Muscle of leg (tissue), 11 donors: ENCODE data around the gene EIF4E2. TPM values are rescaled to one million over a fixed set of nuclear protein-coding genes. Genes with fewer than 3 reads are reported as not detected.
"Not testable (repeated sequence)": the region's sequence is repeated elsewhere in the genome, so short reads cannot be mapped to it uniquely, and the experiment has no call there.

Experiments used
- DNase-seq: peaks from one replicate; pipeline ENCODE4 v3.0.0; 2013
- H3K27ac ChIP-seq: one replicate; pipeline ENCODE4 v1.5.1; 2013; ENCODE audit warnings: mild to moderate bottlenecking, low read length, control low read depth
- H3K27me3 ChIP-seq: one replicate; pipeline ENCODE4 v1.6.1; 2013; ENCODE audit warnings: low read length; ENCODE audit not compliant: control insufficient read depth, insufficient read depth
- H3K36me3 ChIP-seq: one replicate; pipeline ENCODE4 v1.6.1; 2013; ENCODE audit warnings: low read length; ENCODE audit not compliant: control insufficient read depth, insufficient read depth
- H3K4me1 ChIP-seq: one replicate; pipeline ENCODE4 v1.6.1; 2013; ENCODE audit warnings: low read length; ENCODE audit not compliant: control insufficient read depth, insufficient read depth
- H3K4me3 ChIP-seq: one replicate; pipeline ENCODE4 v1.5.1; 2013; ENCODE audit warnings: low read length, control low read depth
- H3K9me3 ChIP-seq: replicated peaks from 2 replicates; pipeline ENCODE4 v1.6.1; 2013; ENCODE audit warnings: low read depth, low read length; ENCODE audit not compliant: control insufficient read depth
- WGBS: methylation state at CpG from one replicate; pipeline ENCODE4 v1.1.5; 2013; ENCODE audit warnings: missing lambda C conversion rate; ENCODE audit not compliant: insufficient coverage; 5-methylcytosine and 5-hydroxymethylcytosine counted together
- polyA plus RNA-seq, 8 donors: library from polyadenylated mRNA; unstranded; fragments of 120-200 nt; gene quantifications; one replicate each; pipeline versions ENCODE4 v1.2.1 to v1.2.3, GENCODE V29; 2013; ENCODE audit warnings: inconsistent platforms in 1 of 8, low replicate concordance in 1 of 8; ENCODE audit not compliant: insufficient read length in 8 of 8, insufficient read depth in 1 of 8
- total RNA-seq: library from RNA; stranded (reverse); fragments of 120-200 nt; gene quantifications from one replicate; pipeline ENCODE4 v1.2.4, GENCODE V29; 2013

EIF4E2 gene
- total and polyA plus RNA-seq, 9 donors: 105 to 135 (median 117) TPM

DNA sequence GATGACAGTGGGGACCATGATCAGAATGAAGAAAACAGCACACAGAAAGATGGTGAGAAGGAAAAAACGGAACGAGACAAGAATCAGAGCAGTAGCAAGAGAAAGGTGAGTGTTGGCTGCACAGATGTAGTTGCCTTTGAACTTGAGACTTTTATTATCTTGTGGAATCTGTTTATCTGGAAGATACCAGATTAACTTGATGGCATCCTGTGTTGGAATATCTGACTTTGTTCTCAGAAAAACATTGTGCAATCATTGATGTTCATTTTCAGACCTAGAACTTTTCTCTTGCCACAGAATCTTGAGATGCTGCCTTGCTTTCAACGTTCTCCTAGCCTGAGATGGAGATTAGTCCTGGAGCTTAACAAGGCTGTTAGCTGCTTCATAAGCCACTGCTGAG lies 5.9 kb downstream of the EIF4E2 start:
- 78% methylated on average over 3 of the region's 3 CpGs for WGBS
- Histone ChIP-seq H3K9me3 (no peaks in the 10 kb centered on the region), H3K27me3 (no peaks in the 10 kb centered on the region), H3K4me3 (no peak overlapping the region), H3K27ac (no peak overlapping the region), H3K36me3 (peaks cover 36% of the 10 kb centered on the region), H3K4me1 (peaks cover 5% of the 10 kb centered on the region)
- DNase-seq: no peak

DNA sequence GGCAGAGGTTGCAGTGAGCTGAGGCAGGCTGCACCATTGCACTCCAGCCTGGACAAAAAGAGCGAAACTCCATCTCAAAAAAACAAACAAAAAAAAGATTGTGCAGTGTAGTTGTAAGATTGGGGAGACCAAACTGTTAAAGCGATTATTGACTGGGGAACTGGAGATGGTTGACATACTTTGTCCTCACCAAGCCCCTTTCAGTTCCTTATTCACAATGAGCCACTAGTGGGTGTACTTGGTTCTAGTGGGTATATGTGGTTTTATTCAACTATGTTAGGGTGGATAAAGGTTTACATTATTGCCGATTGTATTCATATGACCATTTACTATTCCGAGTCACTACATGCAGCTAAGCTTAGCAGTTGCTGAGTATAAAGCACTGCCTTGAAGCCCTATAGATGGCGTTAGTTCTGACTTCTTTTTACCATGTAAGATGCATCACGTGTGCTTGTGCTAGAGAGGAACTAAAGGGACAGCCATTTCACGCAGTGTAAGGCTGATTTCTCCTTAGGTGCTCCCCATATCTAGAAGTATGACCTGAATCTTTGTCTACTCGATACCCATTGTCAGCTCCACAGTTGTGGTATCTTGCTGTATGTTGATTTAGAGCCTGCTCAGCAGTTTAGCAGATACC lies 12.1 kb downstream of the EIF4E2 start:
- Histone ChIP-seq H3K36me3 (peaks cover 48% of the 10 kb centered on the region), H3K4me1 (no peaks in the 10 kb centered on the region), H3K9me3 (no peaks in the 10 kb centered on the region), H3K27ac (no peak overlapping the region), H3K4me3 (no peak overlapping the region), H3K27me3 (no peaks in the 10 kb centered on the region)
- 86% methylated on average over 3 of the region's 8 CpGs for WGBS
- no peak for DNase-seq

GRCh38 chr2:232563580-232563979 lies 13.1 kb downstream of the EIF4E2 start:
- H3K36me3 ChIP-seq: peaks cover 55% of the 10 kb centered on the region
- no peaks in the 10 kb centered on the region for H3K27me3 ChIP-seq
- H3K4me1 ChIP-seq: no peaks in the 10 kb centered on the region
- no peak overlapping the region for H3K27ac ChIP-seq
- no peak for DNase-seq
- WGBS: 100% methylated on average over 1 of the region's 3 CpGs
- H3K4me3 ChIP-seq: no peak overlapping the region
- H3K9me3 ChIP-seq: no peaks in the 10 kb centered on the region

DNA sequence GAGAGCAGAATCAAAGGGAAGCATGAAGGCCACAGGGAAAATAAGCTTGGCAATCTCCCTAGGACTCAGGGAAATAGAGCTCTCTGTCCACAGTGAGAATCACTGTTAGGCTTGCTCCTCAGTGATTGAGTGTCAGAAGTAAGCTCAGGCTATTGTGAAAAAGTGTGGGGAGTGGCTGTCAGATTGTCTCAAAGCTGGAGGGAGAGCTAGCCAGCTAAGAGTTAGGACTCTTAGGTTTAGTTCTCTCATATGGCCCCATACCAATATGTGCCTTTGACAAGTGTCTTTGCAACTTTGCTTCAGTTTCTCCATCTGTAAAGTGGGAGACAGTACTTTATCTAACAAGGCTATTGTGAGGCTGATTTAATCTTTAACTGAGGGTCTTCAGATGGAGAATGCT lies 17.2 kb downstream of the EIF4E2 start:
- Histone ChIP-seq H3K4me1 (peaks cover 8% of the 10 kb centered on the region), H3K9me3 (no peaks in the 10 kb centered on the region), H3K36me3 (peaks cover 71% of the 10 kb centered on the region), H3K4me3 (no peak overlapping the region), H3K27me3 (no peaks in the 10 kb centered on the region), H3K27ac (no peak overlapping the region)
- no peak for DNase-seq

DNA sequence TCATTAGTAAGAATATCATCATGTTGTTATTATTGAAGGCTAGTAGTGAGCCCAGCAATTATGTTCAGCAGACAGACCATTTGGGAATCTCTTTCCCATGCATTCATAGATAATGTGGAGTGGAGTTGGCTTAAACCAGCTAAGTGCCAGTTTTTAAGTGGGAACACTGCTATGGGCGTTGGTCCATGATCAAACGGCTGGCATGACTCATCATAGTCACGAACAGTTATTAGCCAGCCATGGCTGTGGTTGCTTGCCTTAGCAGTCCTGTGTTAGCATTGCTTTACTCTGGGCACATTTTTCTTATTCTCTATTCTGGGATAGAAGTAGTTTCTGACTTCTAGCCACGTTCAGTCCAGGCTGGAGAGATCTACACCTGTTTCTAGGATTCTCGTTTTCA lies 17.7 kb downstream of the EIF4E2 start:
- H3K9me3 ChIP-seq: no peaks in the 10 kb centered on the region

GRCh38 chr2:232569541-232569940 lies 19.1 kb downstream of the EIF4E2 start:
- H3K9me3 ChIP-seq: no peaks in the 10 kb centered on the region
- DNase-seq: no peak
- no peak overlapping the region for H3K4me3 ChIP-seq
- H3K36me3 ChIP-seq: peaks cover 67% of the 10 kb centered on the region
- H3K4me1 ChIP-seq: peaks cover 16% of the 10 kb centered on the region
- H3K27ac ChIP-seq: no peak overlapping the region
- no peaks in the 10 kb centered on the region for H3K27me3 ChIP-seq
- 91% methylated on average over 6 of the region's 9 CpGs for WGBS

More for the DNA sequence above, 17.7 kb downstream of the EIF4E2 start:
- H3K27ac ChIP-seq: no peak overlapping the region
- no CpG with 5 or more reads among the region's 5 CpGs for WGBS
- DNase-seq: no peak
- no peak overlapping the region for H3K4me3 ChIP-seq
- peaks cover 70% of the 10 kb centered on the region for H3K36me3 ChIP-seq
- H3K4me1 ChIP-seq: peaks cover 8% of the 10 kb centered on the region
- no peaks in the 10 kb centered on the region for H3K27me3 ChIP-seq

DNA sequence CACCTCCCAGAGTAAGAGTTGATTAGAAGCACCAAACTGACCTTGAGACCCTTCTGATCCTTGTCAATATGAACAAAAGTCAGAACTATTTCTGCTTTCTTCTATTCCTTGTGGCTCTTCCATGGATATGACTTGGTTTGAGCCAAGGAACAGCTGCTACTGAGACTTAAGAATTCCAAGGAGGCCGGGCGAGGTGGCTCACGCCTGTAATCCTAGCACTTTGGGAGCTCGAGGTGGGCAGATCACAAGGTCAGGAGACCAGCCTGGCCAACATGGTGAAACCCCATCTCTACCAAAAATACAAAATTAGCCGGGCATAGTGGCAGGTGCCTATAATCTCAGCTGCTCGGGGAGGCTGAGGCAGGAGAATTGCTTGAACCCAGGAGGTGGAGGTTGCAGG lies 20.0 kb downstream of the EIF4E2 start:
- H3K9me3 ChIP-seq, H3K4me3 ChIP-seq, H3K27ac ChIP-seq, DNase-seq, H3K27me3 ChIP-seq: not testable (repeated sequence)
- 90% methylated on average over 2 of the region's 6 CpGs for WGBS
- peaks cover 62% of the 10 kb centered on the region for H3K36me3 ChIP-seq
- H3K4me1 ChIP-seq: peaks cover 23% of the 10 kb centered on the region

DNA sequence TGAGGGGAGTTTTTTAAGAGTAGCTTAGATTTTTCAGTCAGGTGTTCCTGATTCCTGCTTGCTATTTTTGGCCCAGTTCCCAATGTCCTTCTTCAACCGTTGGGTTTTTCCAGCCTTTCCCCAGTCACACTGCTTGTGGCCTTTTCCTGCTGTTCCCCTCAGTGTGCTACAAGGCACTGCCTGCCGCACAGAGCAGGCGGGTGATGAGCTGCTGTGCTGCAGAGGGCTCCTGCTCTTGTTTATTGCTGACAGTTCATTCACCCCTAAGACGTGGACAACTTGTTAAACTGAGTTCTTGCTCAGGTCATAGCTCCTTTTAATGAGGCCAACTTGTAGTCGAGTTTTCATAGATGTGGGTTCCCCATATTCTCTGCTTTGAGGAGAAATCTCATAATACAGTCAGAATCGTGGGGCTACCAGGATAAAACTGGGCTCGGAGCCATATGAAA lies 20.6 kb downstream of the EIF4E2 start:
- Histone ChIP-seq H3K4me1 (peaks cover 23% of the 10 kb centered on the region), H3K36me3 (peaks cover 56% of the 10 kb centered on the region), H3K4me3 (no peak overlapping the region), H3K27ac (no peak overlapping the region), H3K27me3 (no peaks in the 10 kb centered on the region), H3K9me3 (no peaks in the 10 kb centered on the region)
- DNase-seq: no peak
- 62% methylated on average over 6 of the region's 7 CpGs for WGBS

DNA sequence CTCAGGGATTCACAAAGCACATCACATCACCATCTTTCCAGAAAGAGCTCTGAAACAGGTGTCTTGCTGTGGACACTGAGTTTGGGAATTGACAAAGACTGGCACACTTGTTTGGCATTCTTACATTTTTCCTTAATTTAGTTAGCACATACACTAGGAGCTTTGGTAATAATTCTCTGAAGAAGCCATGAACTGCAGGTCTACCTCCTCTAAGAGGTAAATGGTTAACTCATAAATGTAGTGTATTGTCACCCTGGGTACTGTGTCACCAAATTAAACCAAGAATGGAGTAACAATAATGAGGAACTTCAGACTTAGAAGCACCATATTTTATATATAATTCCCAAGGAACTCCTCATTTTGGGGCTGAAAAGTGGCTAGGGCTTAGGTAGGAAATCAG lies 22.6 kb downstream of the EIF4E2 start:
- Histone ChIP-seq H3K36me3 (peaks cover 49% of the 10 kb centered on the region), H3K27me3 (no peaks in the 10 kb centered on the region), H3K9me3 (no peaks in the 10 kb centered on the region), H3K27ac (no peak overlapping the region), H3K4me3 (no peak overlapping the region), H3K4me1 (peaks cover 32% of the 10 kb centered on the region)
- DNase-seq: no peak

GRCh38 chr2:232573771-232574435 lies 23.4 kb downstream of the EIF4E2 start:
- 81% methylated on average over 6 of the region's 8 CpGs for WGBS
- Histone ChIP-seq H3K36me3 (peaks cover 40% of the 10 kb centered on the region), H3K27ac (peak overlapping the region; percentile 43), H3K4me3 (no peak overlapping the region), H3K9me3 (no peaks in the 10 kb centered on the region), H3K4me1 (peaks cover 34% of the 10 kb centered on the region), H3K27me3 (no peaks in the 10 kb centered on the region)
- DNase-seq: no peak
